ENCODE measurements around the gene PPP1CC.
A peak's percentile ranks its signal among the peaks of the same experiment; 100 is the strongest.

Gene PPP1CC

DNA sequence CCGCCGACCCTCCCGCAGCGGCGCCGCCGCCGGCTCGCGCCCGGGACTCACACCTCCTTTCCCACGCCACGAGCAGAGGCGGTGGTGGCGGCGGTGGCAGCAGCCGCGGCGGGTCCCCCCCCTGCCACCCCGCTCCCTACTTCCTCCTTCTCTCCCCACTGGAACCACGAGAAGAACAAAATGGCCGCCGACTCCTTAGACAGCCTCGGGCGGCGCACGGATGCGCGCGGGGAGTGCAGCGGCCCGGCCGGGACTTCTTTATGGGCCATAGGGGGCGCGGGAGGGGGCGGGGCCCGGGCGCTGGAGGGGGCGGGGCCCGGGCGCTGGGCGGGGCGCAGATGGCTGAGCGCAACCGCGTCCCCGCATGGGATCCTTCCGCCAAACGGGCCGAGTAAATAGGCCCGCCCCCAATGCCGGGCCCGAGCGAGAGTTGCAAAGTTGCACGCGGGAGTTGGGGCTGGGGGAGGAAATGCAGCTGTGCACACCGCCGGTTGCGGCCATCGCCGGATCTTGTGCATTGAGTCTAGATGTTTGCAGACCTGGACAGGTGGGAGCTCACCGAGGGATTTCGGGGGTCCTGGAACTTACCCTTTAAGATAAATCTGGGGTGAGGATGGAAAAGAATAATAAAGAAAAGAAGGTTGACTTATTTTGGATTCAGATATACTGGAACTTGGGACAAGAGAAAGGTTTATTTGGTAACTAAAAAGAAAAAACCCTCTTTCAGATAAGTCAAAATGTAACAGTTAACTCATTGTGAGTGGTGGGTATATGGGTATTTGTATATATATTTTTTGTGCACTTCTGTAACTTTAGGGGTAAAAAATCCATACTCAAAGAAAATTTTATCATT lies at the start of gene PPP1CC:
Gene PPP1CC, minus strand, starts transcription at position 174 of the 853 bp plus-strand sequence. CDS start 184 bp downstream, outside the sequence.
- H3K4me1 Mint-ChIP-seq = peaks cover 40% of the 10 kb centered on the region

GRCh38 chr12:110791589-110791988 lies 48.9 kb upstream of the PPP1CC start:
- peak overlapping the region; percentile 7 for H3K27ac Mint-ChIP-seq
- no peaks in the 10 kb centered on the region for H3K36me3 Mint-ChIP-seq
- no peak overlapping the region for H3K4me3 Mint-ChIP-seq
- H3K9me3 Mint-ChIP-seq = no peaks in the 10 kb centered on the region
- H3K4me1 Mint-ChIP-seq = peaks cover 6% of the 10 kb centered on the region
- ATAC-seq = peak; percentile 42
- no peak for DNase-seq (ENCODE audit: low spot score in 2 of 2)

More for the DNA sequence above, at the start of gene PPP1CC:
- Mint-ChIP-seq H3K4me3 (peak within 1 kb of the TSS; percentile 94), H3K9me3 (no peaks in the 10 kb centered on the region), H3K36me3 (peaks cover 51% of the 10 kb centered on the region), H3K27ac (peak within 1 kb of the TSS; percentile 98)
- DNase-seq (ENCODE audit: low spot score in 2 of 2) = peak; percentile 76 to 91
- peak; percentile 92 for ATAC-seq

DNA sequence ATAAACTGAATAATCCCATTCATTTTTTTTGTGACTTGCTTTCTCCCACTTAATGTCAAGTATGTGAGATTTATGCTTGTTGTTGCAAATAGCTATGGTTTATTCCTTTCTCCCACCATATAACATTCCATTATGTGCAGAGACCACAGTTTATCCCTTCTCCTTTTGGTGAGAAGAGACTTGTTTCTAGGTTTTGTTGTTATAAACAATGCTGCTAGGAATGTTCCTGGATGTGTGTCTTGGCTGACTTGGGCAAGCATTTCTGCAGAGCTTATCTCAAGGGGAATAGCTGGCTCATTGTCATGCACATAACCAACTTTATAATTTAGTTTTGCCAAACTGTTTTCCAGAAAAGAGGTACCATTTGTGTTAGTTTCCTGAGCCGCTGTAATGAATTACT lies 47.6 kb upstream of the PPP1CC start:
- Mint-ChIP-seq H3K27ac (no peak overlapping the region), H3K4me1 (peaks cover 6% of the 10 kb centered on the region), H3K4me3 (no peak overlapping the region), H3K36me3 (no peaks in the 10 kb centered on the region), H3K9me3 (no peaks in the 10 kb centered on the region)
- ATAC-seq = no peak
- no peak for DNase-seq (ENCODE audit: low spot score in 2 of 2)

GRCh38 chr12:110786012-110786411 lies 43.3 kb upstream of the PPP1CC start:
- no peak for ATAC-seq
- no peaks in the 10 kb centered on the region for H3K9me3 Mint-ChIP-seq
- H3K4me3 Mint-ChIP-seq = no peak overlapping the region
- peaks cover 11% of the 10 kb centered on the region for H3K4me1 Mint-ChIP-seq
- H3K27ac Mint-ChIP-seq = no peak overlapping the region
- H3K36me3 Mint-ChIP-seq = no peaks in the 10 kb centered on the region
- no peak for DNase-seq (ENCODE audit: low spot score in 2 of 2)

DNA sequence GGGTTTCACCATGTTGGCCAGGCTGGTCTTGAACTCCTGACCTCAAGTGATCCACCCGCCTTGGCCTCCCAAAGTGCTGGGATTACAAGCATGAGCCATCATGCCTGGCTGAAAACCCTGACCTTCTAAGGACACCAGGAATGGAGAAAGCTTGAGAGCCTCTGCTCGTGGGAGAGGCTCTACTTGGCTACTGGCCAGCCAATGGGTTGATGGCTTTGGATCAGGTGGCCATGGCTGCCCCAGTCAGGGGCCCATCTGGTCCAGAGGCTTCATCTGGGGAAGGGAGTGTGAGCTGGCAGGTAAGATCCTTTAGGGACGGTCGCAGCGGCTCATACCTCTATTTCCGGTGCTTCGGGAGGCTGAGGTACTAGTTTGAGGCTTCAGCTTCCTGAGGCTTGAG lies 42.5 kb upstream of the PPP1CC start:
- no peak for DNase-seq (ENCODE audit: low spot score in 2 of 2)

DNA sequence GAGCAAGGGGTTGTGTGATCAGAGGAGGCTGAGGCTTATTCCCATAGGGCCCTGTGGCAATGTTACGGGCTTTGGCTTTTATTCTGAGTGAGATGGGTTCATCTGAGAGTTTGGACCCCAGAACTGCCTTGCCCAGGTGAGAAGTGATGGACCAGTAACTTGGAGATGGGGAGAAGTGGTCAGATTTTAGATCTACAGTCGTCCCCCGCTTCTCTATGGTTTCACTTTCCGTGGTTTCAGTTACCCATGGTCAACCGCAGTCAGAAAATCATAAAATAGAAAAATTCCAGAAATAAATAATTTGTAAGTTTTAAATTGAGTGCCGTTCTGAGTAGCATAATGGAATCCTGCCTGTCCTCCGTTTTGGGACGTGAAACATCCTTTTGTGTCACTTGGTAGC lies 40.2 kb upstream of the PPP1CC start:
- H3K27ac Mint-ChIP-seq = no peak overlapping the region

More for the DNA sequence above, 42.5 kb upstream of the PPP1CC start:
- Mint-ChIP-seq H3K4me1 (peaks cover 17% of the 10 kb centered on the region), H3K4me3 (no peak overlapping the region), H3K9me3 (no peaks in the 10 kb centered on the region), H3K27ac (no peak overlapping the region), H3K36me3 (no peaks in the 10 kb centered on the region)
- ATAC-seq = no peak

GRCh38 chr12:110782094-110782493 lies 39.4 kb upstream of the PPP1CC start:
- Mint-ChIP-seq H3K4me1 (peaks cover 38% of the 10 kb centered on the region), H3K36me3 (no peaks in the 10 kb centered on the region), H3K27ac (no peak overlapping the region), H3K4me3 (no peak overlapping the region), H3K9me3 (no peaks in the 10 kb centered on the region)
- DNase-seq (ENCODE audit: low spot score in 2 of 2) = no peak
- no peak for ATAC-seq

More for the DNA sequence above, 40.2 kb upstream of the PPP1CC start:
- no peaks in the 10 kb centered on the region for H3K36me3 Mint-ChIP-seq
- no peaks in the 10 kb centered on the region for H3K9me3 Mint-ChIP-seq
- no peak overlapping the region for H3K4me3 Mint-ChIP-seq
- no peak for DNase-seq (ENCODE audit: low spot score in 2 of 2)
- ATAC-seq = no peak
- peaks cover 35% of the 10 kb centered on the region for H3K4me1 Mint-ChIP-seq

GRCh38 chr12:110780448-110780847 lies 37.8 kb upstream of the PPP1CC start:
- peak overlapping the region; percentile 60 for H3K27ac Mint-ChIP-seq
- ATAC-seq = peak; percentile 38
- H3K9me3 Mint-ChIP-seq = no peaks in the 10 kb centered on the region
- H3K36me3 Mint-ChIP-seq = no peaks in the 10 kb centered on the region
- H3K4me3 Mint-ChIP-seq = peak overlapping the region; percentile 32
- DNase-seq (ENCODE audit: low spot score in 2 of 2) = peak in 1 of 2 donors; percentile 62
- peaks cover 53% of the 10 kb centered on the region for H3K4me1 Mint-ChIP-seq

DNA sequence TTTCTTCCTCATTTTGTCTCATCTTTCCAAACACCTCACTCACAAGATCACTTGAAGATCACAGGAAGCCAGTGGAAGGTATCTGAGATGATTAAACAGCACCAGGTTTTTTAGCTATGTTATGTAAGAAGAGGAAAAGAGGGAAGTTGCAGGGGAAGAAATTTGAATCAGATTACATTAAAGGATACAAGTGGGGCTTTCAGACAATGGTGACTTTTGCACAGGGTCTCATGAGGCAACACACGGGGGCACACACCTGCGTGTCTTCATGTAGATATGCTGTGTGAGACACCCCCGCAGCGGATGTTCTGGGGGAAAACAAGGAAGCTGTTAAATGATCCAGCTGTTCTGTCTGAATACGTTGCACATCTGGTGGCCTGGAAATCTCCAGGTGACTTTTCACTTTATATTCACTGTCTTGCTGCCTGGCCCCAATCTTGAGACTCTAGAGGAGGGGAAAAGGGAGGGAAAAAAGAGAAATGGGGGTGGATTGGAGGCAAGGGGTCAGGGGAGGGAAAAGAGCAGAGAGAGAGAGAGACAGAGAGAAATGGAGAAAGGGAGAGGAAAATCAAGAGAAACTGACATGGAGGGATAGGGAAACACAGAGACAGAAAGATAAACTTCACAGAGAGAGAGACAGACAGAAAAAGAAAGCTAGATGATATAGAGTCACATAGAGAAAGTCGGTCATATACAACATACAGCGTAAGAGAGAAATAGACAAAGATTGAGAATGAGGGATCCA lies 36.3 kb upstream of the PPP1CC start:
- DNase-seq (ENCODE audit: low spot score in 2 of 2) (no peak), ATAC-seq (no peak)
- Mint-ChIP-seq H3K27ac (peak overlapping the region; percentile 60), H3K4me1 (peaks cover 53% of the 10 kb centered on the region), H3K36me3 (no peaks in the 10 kb centered on the region), H3K9me3 (no peaks in the 10 kb centered on the region), H3K4me3 (peak overlapping the region; percentile 4)

- peak overlapping the region; percentile 81 for H3K27ac Mint-ChIP-seq
- H3K4me3 Mint-ChIP-seq = peak overlapping the region; percentile 38
- H3K4me1 Mint-ChIP-seq = peaks cover 54% of the 10 kb centered on the region
- H3K9me3 Mint-ChIP-seq = no peaks in the 10 kb centered on the region
- peak; percentile 95 for ATAC-seq
- H3K36me3 Mint-ChIP-seq = no peaks in the 10 kb centered on the region
- peak; percentile 11 to 77 for DNase-seq (ENCODE audit: low spot score in 2 of 2)
These were observed 33.7 kb upstream of the PPP1CC start for GRCh38 chr12:110776410-110776809.

DNA sequence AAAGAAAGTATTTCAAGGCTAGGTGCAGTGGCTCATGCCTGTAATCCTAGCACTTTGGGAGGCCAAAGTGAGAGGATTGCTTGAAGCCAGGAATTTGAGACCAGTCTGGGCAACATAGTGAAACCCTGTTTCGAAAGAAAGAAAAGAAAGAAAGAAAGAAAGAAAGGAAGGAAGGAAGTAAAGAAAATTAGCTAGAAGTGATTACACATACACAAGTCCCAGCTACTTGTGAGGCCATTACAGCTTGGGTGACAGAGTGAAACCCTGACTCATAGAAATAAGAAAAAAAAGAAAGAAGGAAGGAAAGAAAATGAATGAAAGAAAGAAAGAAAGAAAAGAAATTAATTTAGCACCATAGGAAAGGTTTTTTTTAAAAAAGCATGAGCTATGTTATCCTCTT lies 33.3 kb upstream of the PPP1CC start:
- Mint-ChIP-seq H3K27ac (peak overlapping the region; percentile 81), H3K9me3 (no peaks in the 10 kb centered on the region), H3K4me3 (peak overlapping the region; percentile 38), H3K4me1 (peaks cover 53% of the 10 kb centered on the region), H3K36me3 (no peaks in the 10 kb centered on the region)
- no peak for DNase-seq (ENCODE audit: low spot score in 2 of 2)
- peak; percentile 74 for ATAC-seq

DNA sequence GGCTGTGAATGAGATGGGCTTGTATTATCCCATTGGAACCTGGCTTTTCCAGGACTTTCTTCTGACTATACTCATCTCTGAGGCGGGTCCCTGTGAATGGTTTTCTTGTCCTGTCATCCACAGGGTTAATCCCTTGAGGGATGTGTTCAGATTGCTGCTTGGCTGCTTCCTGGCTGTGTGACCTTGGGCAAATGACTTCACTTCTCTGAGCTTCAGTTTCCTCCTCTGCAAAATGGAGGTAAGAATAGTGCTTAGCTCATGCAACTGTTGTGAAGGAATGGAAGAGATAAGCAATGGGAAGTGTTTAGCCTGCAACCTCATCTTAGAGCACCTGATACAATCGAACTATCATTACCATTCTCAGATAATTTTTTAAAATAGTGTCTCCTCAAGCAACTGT lies 32.1 kb upstream of the PPP1CC start:
- Mint-ChIP-seq H3K9me3 (no peaks in the 10 kb centered on the region), H3K27ac (no peak overlapping the region), H3K4me1 (peaks cover 44% of the 10 kb centered on the region), H3K36me3 (no peaks in the 10 kb centered on the region), H3K4me3 (no peak overlapping the region)
- ATAC-seq = no peak
- no peak for DNase-seq (ENCODE audit: low spot score in 2 of 2)

DNA sequence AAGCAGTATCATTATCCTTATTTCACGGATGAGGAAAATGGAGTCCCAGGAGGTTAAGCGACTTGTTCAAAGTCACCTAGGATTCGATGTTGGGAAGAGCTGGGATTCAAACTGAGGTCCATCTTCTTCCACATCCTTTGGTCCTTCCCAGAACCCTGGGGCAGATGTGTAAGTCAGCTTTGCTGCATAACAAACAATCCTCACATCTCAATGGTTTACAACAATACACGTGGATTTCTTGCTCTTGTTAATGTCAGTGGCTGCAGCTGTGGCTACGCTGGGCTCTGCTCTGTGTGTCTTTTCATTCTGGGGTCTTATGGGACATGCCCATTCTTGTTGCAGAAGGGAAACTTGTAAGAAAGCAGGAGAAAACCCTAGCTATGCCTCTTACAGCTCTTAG lies 26.3 kb upstream of the PPP1CC start:
- Mint-ChIP-seq H3K4me3 (no peak overlapping the region), H3K27ac (no peak overlapping the region), H3K36me3 (no peaks in the 10 kb centered on the region), H3K9me3 (no peaks in the 10 kb centered on the region), H3K4me1 (peaks cover 11% of the 10 kb centered on the region)
- DNase-seq (ENCODE audit: low spot score in 2 of 2) = no peak
- ATAC-seq = no peak

- H3K27ac Mint-ChIP-seq = no peak overlapping the region
These were observed 25.2 kb upstream of the PPP1CC start for GRCh38 chr12:110767863-110768262.

GRCh38 chr12:110766311-110767154 lies 23.8 kb upstream of the PPP1CC start:
- no peaks in the 10 kb centered on the region for H3K36me3 Mint-ChIP-seq
- no peak overlapping the region for H3K27ac Mint-ChIP-seq
- H3K9me3 Mint-ChIP-seq = no peaks in the 10 kb centered on the region
- H3K4me3 Mint-ChIP-seq = no peak overlapping the region
- ATAC-seq (no peak), DNase-seq (ENCODE audit: low spot score in 2 of 2) (no peak)
- peaks cover 7% of the 10 kb centered on the region for H3K4me1 Mint-ChIP-seq

More at GRCh38 chr12:110767863-110768262, 25.2 kb upstream of the PPP1CC start:
- ATAC-seq (no peak), DNase-seq (ENCODE audit: low spot score in 2 of 2) (no peak)
- Mint-ChIP-seq H3K36me3 (no peaks in the 10 kb centered on the region), H3K4me1 (peaks cover 12% of the 10 kb centered on the region), H3K4me3 (no peak overlapping the region), H3K9me3 (no peaks in the 10 kb centered on the region)

All from stimulated activated effector memory CD8-positive, alpha-beta T cell treated with anti-CD3 and anti-CD28 coated beads, Interleukin-12 subunit alpha, Interleukin-12 subunit beta, amount 100 ng/mL, for 72 hours (primary cell).